B cell (primary cell): Measurements from ENCODE around the gene NTM.

ENCODE experiments used
- EZH2 ChIP-seq: IDR thresholded peaks from 2 replicates; pipeline ENCODE4 v1.6.1; 2012; ENCODE audit warnings: borderline replicate concordance, low read depth, mild to moderate bottlenecking, moderate library complexity, low read length; ENCODE audit not compliant: insufficient read depth, poor library complexity, severe bottlenecking
- TF ChIP-seq, protein P1 (sequence below): fragments of 200-600 bp; IDR thresholded peaks from one replicate; pipeline ENCODE4 v1.8.0; 2022; ENCODE audit warnings: antibody characterized with exemption, mild to moderate bottlenecking

DNA sequence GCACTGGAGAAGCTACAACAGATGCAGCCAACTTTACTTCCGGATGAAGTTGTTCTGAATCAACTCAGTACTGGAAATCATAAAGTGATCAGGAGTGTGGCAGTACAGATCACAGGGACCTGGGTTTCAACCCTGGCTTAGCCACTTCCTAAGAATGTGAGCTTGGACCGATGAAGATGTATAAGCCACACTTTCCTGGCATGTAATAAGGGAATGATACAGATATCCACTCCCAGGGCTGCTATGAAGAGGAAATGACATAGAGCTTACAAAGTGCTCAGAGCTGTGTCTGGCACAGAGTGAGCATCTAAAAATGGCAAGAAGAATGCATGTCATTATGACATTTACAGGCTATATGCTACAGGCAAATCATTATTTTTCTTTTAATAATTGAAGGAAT lies 378.7 kb downstream of the NTM start:
- TF ChIP-seq, protein P1, sequence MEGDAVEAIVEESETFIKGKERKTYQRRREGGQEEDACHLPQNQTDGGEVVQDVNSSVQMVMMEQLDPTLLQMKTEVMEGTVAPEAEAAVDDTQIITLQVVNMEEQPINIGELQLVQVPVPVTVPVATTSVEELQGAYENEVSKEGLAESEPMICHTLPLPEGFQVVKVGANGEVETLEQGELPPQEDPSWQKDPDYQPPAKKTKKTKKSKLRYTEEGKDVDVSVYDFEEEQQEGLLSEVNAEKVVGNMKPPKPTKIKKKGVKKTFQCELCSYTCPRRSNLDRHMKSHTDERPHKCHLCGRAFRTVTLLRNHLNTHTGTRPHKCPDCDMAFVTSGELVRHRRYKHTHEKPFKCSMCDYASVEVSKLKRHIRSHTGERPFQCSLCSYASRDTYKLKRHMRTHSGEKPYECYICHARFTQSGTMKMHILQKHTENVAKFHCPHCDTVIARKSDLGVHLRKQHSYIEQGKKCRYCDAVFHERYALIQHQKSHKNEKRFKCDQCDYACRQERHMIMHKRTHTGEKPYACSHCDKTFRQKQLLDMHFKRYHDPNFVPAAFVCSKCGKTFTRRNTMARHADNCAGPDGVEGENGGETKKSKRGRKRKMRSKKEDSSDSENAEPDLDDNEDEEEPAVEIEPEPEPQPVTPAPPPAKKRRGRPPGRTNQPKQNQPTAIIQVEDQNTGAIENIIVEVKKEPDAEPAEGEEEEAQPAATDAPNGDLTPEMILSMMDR = no peak
- TF ChIP-seq EZH2 = no peak
